Fibroblast of mammary gland (primary cell): ENCODE data around the gene TUBGCP3.

Experiments used
- DNase-seq: peaks from one replicate; pipeline ENCODE4 v3.0.0-alpha.2; 2010; ENCODE audit warnings: low read depth
- H3K4me3 ChIP-seq: 2 replicates; pipeline ENCODE4 v1.5.1; 2011; ENCODE audit warnings: low read depth, mild to moderate bottlenecking, low read length, moderate library complexity; ENCODE audit not compliant: control insufficient read depth
- TF ChIP-seq, protein P1 (sequence below): conservative IDR thresholded peaks from 2 replicates; pipeline ENCODE4 v1.5.1; 2011; ENCODE audit warnings: low read depth, low read length, inconsistent platforms; ENCODE audit not compliant: control insufficient read depth, insufficient read depth

TUBGCP3 gene

DNA sequence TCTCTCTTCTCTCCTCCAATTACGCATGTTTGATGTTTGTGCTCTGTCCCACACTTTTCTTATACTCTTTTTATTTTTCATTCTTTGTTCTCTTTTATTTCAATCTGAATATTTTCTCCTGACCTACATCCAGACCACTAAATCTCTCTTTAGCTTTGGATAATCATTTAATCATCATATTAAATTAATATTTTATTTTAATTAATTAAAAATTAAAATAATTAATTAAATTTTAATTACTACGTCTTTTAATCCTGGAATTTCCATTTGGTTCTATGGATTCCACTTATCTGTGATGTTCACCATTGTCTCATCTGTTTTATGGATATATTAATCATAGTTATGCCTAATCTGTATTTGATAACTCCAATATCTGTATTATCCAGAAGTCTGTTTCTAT lies 149.4 kb downstream of the TUBGCP3 start:
- TF ChIP-seq, protein P1, sequence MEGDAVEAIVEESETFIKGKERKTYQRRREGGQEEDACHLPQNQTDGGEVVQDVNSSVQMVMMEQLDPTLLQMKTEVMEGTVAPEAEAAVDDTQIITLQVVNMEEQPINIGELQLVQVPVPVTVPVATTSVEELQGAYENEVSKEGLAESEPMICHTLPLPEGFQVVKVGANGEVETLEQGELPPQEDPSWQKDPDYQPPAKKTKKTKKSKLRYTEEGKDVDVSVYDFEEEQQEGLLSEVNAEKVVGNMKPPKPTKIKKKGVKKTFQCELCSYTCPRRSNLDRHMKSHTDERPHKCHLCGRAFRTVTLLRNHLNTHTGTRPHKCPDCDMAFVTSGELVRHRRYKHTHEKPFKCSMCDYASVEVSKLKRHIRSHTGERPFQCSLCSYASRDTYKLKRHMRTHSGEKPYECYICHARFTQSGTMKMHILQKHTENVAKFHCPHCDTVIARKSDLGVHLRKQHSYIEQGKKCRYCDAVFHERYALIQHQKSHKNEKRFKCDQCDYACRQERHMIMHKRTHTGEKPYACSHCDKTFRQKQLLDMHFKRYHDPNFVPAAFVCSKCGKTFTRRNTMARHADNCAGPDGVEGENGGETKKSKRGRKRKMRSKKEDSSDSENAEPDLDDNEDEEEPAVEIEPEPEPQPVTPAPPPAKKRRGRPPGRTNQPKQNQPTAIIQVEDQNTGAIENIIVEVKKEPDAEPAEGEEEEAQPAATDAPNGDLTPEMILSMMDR: no peak
- no peak for DNase-seq

DNA sequence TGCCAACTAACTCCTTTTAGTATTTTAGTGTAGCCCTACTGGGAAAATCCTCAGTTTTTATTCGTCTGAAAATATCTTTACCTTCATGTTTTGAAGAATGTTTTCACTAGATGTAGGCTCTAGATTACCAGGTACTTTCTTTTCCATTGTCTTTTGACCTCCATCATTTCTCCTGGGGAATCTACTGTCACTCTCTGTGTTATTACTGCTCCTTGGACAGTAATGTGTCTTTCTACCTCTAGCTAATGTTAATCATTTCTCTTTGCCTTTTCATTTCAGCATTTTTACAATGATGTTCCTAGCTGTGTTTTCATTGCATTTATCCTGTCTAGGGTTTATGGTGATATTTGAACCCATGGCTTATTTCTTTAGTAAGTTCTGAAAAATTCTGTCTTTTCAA lies 149.9 kb downstream of the TUBGCP3 start:
- H3K4me3 ChIP-seq: no peak overlapping the region
- no peak for DNase-seq

More for the DNA sequence above, 149.4 kb downstream of the TUBGCP3 start:
- no peak overlapping the region for H3K4me3 ChIP-seq

DNA sequence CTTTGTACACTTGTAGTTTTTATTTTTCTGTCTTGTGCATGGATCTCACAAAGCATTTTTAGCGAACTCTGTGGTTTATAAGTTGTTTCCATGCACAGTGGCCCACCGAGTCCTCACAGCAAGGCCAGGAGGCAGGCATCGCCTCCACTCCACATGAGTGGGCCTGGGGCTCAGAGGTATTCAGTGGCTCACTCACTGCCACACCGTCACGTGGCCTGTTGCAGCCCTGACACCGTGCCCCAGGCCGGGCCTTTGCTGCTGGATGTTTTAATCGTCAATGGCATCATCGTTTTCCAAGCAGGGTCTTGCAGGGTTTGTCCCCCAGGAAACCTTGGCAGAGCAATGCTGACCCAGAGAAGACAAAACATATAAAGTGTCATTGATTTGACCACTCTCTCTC lies 152.0 kb downstream of the TUBGCP3 start:
- H3K4me3 ChIP-seq: no peak overlapping the region
- TF ChIP-seq, protein P1: no peak
- no peak for DNase-seq

More for the DNA sequence above, 149.9 kb downstream of the TUBGCP3 start:
- TF ChIP-seq, protein P1: no peak
